ENCODE measurements around the gene CAPN10. TPM values are rescaled to one million over a fixed set of nuclear protein-coding genes. Genes with fewer than 3 reads are reported as not detected.

CAPN10 gene
- polyA plus RNA-seq, 2 of the 4 experiments (the other 2 are of a cell fraction): 8.4 to 15.8 TPM

DNA sequence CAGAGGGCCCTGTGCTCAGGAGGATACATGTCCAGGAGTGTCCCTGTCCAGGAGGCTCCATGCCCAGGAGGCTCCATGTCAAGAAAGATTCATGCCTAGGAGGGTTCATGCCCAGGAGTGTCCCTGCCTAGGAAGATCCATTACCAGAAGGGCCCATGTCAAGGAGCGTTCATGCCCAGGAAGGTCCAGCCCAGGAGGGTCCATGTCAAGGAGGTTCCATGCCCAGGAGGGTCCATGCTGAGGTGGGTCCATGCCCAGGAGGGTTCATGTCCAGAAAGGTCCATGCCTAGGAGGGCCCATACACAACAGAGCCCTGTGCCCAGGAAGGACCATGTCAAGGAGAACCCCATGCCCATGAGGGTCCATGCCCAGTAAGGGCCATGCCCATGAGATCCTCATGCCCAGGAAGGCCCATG is 45.8 kb downstream of the CAPN10 start:
- DNase-seq (ENCODE audit: low read depth in 1 of 2, low spot score in 1 of 2) (no peak), ATAC-seq (no peak), FAIRE-seq (no peak)
- Histone ChIP-seq H3K4me3 (no peak overlapping the region), H3K4me1 (no peaks in the 10 kb centered on the region), H3K4me2 (no peak overlapping the region), H3K27ac (no peak overlapping the region), H3K9me3 (peaks cover 15% of the 10 kb centered on the region)
- TF ChIP-seq ZNF302 (CRISPR knock-in tag; IDR thresholded peaks at IDR 0.05) (no peak), RNF2 (IDR thresholded peaks at IDR 0.05; ENCODE audit: borderline replicate concordance, low read depth) (no peak), EHMT2 (IDR thresholded peaks at IDR 0.05; ENCODE audit: low read depth) (no peak), RARB (CRISPR knock-in tag; IDR thresholded peaks at IDR 0.05) (no peak), JUN (IDR thresholded peaks at IDR 0.05) (no peak), CEBPB (IDR thresholded peaks at IDR 0.05) (no peak), FOSL2 (IDR thresholded peaks at IDR 0.05) (no peak), FOSL2 (CRISPR knock-in tag; IDR thresholded peaks at IDR 0.05) (no peak), RCOR1 (IDR thresholded peaks at IDR 0.05; ENCODE audit: low read depth, low read length) (no peak), TFCP2L1 (CRISPR knock-in tag; IDR thresholded peaks at IDR 0.05) (no peak), HOXA7 (CRISPR knock-in tag; IDR thresholded peaks at IDR 0.05) (no peak), TP53 (CRISPR knock-in tag; IDR thresholded peaks at IDR 0.05) (no peak), BHLHE40 (IDR thresholded peaks at IDR 0.05; ENCODE audit: low read depth, low read length) (no peak), MAFK (IDR thresholded peaks at IDR 0.05; ENCODE audit: partially characterized antibody) (no peak)
- TF ChIP-seq, protein P1, sequence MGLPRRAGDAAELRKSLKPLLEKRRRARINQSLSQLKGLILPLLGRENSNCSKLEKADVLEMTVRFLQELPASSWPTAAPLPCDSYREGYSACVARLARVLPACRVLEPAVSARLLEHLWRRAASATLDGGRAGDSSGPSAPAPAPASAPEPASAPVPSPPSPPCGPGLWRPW (IDR thresholded peaks at IDR 0.05): no peak
- TF ChIP-seq, protein P2, sequence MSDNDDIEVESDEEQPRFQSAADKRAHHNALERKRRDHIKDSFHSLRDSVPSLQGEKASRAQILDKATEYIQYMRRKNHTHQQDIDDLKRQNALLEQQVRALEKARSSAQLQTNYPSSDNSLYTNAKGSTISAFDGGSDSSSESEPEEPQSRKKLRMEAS (IDR thresholded peaks at IDR 0.05): no peak
- 71% methylated on average over 1 of the region's 1 CpG for WGBS (ENCODE audit: missing lambda C conversion rate)
- ChIA-PET CTCF (no interaction called here), POLR2A (no interaction called here)

DNA sequence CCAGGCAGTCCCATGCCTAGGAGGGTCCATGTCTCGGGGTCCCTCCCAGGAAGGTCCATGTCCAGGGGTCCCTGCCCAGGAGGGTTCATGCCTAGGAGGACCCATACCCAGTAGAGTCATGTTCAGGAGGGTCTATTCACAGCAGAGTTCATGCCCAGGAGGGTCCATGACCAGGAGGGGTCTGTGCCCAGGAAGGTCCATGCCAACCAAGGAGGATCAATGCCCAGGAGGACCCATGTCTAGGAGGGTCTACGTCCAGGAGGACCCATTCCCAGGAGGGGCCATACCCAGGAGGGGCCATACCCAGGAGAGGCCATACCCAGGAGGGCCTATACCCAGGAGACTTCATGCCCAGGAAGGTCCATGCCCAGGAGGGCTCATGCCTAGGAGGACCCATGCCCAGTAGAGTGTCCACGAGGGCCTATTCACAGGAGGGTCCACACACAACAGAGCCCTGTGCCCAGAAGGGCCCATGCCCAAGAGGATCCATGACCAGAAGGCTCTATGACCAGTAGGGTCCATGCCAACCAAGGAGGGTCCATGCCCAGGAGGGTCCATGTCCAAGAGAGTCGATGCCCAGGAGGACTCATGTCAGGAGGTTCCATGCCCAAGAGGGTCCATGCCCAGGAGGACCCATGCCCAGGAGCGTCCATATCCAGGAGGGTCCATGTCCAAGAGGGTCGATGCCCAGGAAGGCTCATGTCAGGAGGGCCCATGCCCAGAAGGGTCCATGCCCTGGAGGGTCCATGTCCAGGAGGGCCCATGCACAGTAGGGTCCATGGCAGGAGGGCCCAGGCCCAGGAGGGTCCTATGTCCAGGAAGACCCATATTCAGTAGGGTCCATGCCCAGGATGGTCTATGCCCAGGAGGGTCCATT is 48.8 kb downstream of the CAPN10 start:
- ChIA-PET POLR2A (no interaction called here), CTCF (no interaction called here)
- Histone ChIP-seq H3K4me1 (no peaks in the 10 kb centered on the region), H3K9me3 (peaks cover 15% of the 10 kb centered on the region), H3K4me2 (no peak overlapping the region), H3K27ac (no peak overlapping the region), H3K4me3 (no peak overlapping the region)
- DNase-seq (ENCODE audit: low read depth in 1 of 2, low spot score in 1 of 2): no peak
- TF ChIP-seq KDM1A (IDR thresholded peaks at IDR 0.05; ENCODE audit: low read depth): no peak
- no peak for TF ChIP-seq FOXS1 (CRISPR knock-in tag; IDR thresholded peaks at IDR 0.05)
- TF ChIP-seq ZNF302 (CRISPR knock-in tag; IDR thresholded peaks at IDR 0.05): no peak
- TF ChIP-seq HOXB5 (CRISPR knock-in tag; IDR thresholded peaks at IDR 0.05): no peak
- no peak for TF ChIP-seq HOXA7 (CRISPR knock-in tag; IDR thresholded peaks at IDR 0.05)
- no peak for TF ChIP-seq EP300 (IDR thresholded peaks at IDR 0.05)
- TF ChIP-seq NR3C1 (IDR thresholded peaks at IDR 0.05): no peak
- TF ChIP-seq SREBF2 (IDR thresholded peaks at IDR 0.05): no peak
- no peak for TF ChIP-seq POLR2AphosphoS2 (conservative IDR thresholded peaks at IDR 0.05; ENCODE audit: low read length)
- TF ChIP-seq CHD2 (IDR thresholded peaks at IDR 0.05; ENCODE audit: low read length, partially characterized antibody): no peak
- no peak for TF ChIP-seq ZC3H11A (IDR thresholded peaks at IDR 0.05)
- no peak for TF ChIP-seq RARB (CRISPR knock-in tag; IDR thresholded peaks at IDR 0.05)
- TF ChIP-seq RNF2 (IDR thresholded peaks at IDR 0.05; ENCODE audit: borderline replicate concordance, low read depth): no peak
- no peak for TF ChIP-seq MYC (IDR thresholded peaks at IDR 0.05; ENCODE audit: borderline replicate concordance, low read length)
- TF ChIP-seq, protein P1 (IDR thresholded peaks at IDR 0.05): no peak
- no peak for TF ChIP-seq JUN (IDR thresholded peaks at IDR 0.05)
- no peak for TF ChIP-seq HDAC2 (IDR thresholded peaks at IDR 0.05)
- TF ChIP-seq, protein P3, sequence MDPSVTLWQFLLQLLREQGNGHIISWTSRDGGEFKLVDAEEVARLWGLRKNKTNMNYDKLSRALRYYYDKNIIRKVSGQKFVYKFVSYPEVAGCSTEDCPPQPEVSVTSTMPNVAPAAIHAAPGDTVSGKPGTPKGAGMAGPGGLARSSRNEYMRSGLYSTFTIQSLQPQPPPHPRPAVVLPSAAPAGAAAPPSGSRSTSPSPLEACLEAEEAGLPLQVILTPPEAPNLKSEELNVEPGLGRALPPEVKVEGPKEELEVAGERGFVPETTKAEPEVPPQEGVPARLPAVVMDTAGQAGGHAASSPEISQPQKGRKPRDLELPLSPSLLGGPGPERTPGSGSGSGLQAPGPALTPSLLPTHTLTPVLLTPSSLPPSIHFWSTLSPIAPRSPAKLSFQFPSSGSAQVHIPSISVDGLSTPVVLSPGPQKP (IDR thresholded peaks at IDR 0.05; ENCODE audit: low read depth, low read length): no peak
- TF ChIP-seq ESRRA (IDR thresholded peaks at IDR 0.05; ENCODE audit: borderline replicate concordance, low read length): no peak
- no peak for FAIRE-seq
- no peak for ATAC-seq
- 3% methylated on average over 5 of the region's 6 CpGs for WGBS (ENCODE audit: missing lambda C conversion rate)
